ENCODE measurements around the gene ERP44.
"Not testable (repeated sequence)": the region's sequence is repeated elsewhere in the genome, so short reads cannot be mapped to it uniquely, and the experiment has no call there.

Gene ERP44

GRCh38 chr9:100012279-100012678 is 86.5 kb downstream of the ERP44 start:
- DNase-seq (ENCODE audit: low read depth in 2 of 2) = no peak

GRCh38 chr9:100011062-100011681 is 87.6 kb downstream of the ERP44 start:
- no peak for DNase-seq (ENCODE audit: low read depth in 2 of 2)

GRCh38 chr9:99999797-100000196 is 99.0 kb downstream of the ERP44 start:
- DNase-seq (ENCODE audit: low read depth in 2 of 2) = no peak

- DNase-seq (ENCODE audit: low read depth in 2 of 2) = no peak
Observed at GRCh38 chr9:99998866-99999265, 99.9 kb downstream of the ERP44 start.

GRCh38 chr9:99998266-99998665 is 100.5 kb downstream of the ERP44 start:
- DNase-seq (ENCODE audit: low read depth in 2 of 2) = no peak

- DNase-seq (ENCODE audit: low read depth in 2 of 2) = not testable (repeated sequence)
Observed at GRCh38 chr9:99990508-99990907, 108.3 kb downstream of the ERP44 start.

- no peak for DNase-seq (ENCODE audit: low read depth in 2 of 2)
Observed at GRCh38 chr9:99986642-99987041, 112.2 kb downstream of the ERP44 start.

- no peak for DNase-seq (ENCODE audit: low read depth in 2 of 2)
Observed at GRCh38 chr9:99980598-99980997, 118.2 kb downstream of the ERP44 start.

GRCh38 chr9:99978221-99978620 is 120.6 kb downstream of the ERP44 start:
- DNase-seq (ENCODE audit: low read depth in 2 of 2) = no peak

- no peak for DNase-seq (ENCODE audit: low read depth in 2 of 2)
Observed at GRCh38 chr9:99977033-99977792, 121.6 kb downstream of the ERP44 start.

- DNase-seq (ENCODE audit: low read depth in 2 of 2) = no peak
Observed at GRCh38 chr9:99973455-99973854, 125.3 kb downstream of the ERP44 start.

- no peak for DNase-seq (ENCODE audit: low read depth in 2 of 2)
Observed at GRCh38 chr9:99971410-99971809, 127.4 kb downstream of the ERP44 start.

GRCh38 chr9:99970481-99970880 is 128.3 kb downstream of the ERP44 start:
- no peak for DNase-seq (ENCODE audit: low read depth in 2 of 2)

GRCh38 chr9:99967457-99967856 is 131.3 kb downstream of the ERP44 start:
- DNase-seq (ENCODE audit: low read depth in 2 of 2) = no peak

- DNase-seq (ENCODE audit: low read depth in 2 of 2) = no peak
Observed at GRCh38 chr9:99966716-99967115, 132.1 kb downstream of the ERP44 start.

GRCh38 chr9:99966001-99966400 is 132.8 kb downstream of the ERP44 start:
- DNase-seq (ENCODE audit: low read depth in 2 of 2) = no peak

- no peak for DNase-seq (ENCODE audit: low read depth in 2 of 2)
Observed at GRCh38 chr9:99964336-99964735, 134.5 kb downstream of the ERP44 start.

- DNase-seq (ENCODE audit: low read depth in 2 of 2) = no peak
Observed at GRCh38 chr9:99962680-99963261, 136.0 kb downstream of the ERP44 start.

- DNase-seq (ENCODE audit: low read depth in 2 of 2) = no peak
Observed at GRCh38 chr9:99955606-99956005, 143.2 kb downstream of the ERP44 start.

GRCh38 chr9:99954819-99955218 is 144.0 kb downstream of the ERP44 start:
- DNase-seq (ENCODE audit: low read depth in 2 of 2) = no peak

GRCh38 chr9:99953861-99954507 is 144.8 kb downstream of the ERP44 start:
- DNase-seq (ENCODE audit: low read depth in 2 of 2) = no peak

GRCh38 chr9:99948896-99949295 is 149.9 kb downstream of the ERP44 start:
- DNase-seq (ENCODE audit: low read depth in 2 of 2) = no peak

- DNase-seq (ENCODE audit: low read depth in 2 of 2) = no peak
Observed at GRCh38 chr9:99948482-99948881, 150.3 kb downstream of the ERP44 start.

Data from stimulated activated CD8-positive, alpha-beta memory T cell treated with anti-CD3 and anti-CD28 coated beads, Interleukin-15, amount 100 ng/mL, for 4 hours (primary cell).